ENCODE measurements around the gene MBD3L2B.

Gene MBD3L2B

DNA sequence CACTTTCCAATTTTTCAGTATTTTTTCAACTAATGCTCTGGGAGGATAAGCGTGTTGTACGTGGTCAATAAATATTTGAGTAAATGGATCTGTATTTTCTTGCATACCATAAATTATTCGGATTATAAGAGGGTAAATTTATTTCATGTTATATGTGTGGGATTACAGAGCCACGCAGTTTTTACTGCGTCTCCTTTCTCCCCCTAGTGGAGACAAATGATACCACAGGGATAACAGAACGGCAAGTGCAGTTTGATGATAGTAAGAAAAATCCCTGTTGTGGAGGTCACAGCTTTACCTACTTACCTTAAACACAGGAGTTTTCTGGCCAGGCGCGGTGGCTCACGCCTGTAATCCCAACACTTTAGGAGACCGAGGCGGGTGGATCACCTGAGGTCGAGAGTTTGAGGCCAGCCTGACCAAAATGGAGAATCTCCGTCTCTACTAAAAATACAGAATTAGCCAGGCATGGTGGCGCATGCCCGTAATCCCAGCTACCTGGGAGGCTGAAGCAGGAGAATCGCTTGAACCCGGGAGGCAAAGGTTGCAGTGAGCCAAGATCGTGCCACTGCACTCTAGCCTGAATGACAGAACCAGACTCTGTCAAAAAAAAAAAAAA lies 16.8 kb downstream of the MBD3L2B start:
- peaks cover 9% of the 10 kb centered on the region for H3K9me3 Mint-ChIP-seq
- no peaks in the 10 kb centered on the region for H3K36me3 Mint-ChIP-seq (ENCODE audit: low read depth)
- no peak overlapping the region for H3K4me3 Mint-ChIP-seq
- TF ChIP-seq, protein P1, sequence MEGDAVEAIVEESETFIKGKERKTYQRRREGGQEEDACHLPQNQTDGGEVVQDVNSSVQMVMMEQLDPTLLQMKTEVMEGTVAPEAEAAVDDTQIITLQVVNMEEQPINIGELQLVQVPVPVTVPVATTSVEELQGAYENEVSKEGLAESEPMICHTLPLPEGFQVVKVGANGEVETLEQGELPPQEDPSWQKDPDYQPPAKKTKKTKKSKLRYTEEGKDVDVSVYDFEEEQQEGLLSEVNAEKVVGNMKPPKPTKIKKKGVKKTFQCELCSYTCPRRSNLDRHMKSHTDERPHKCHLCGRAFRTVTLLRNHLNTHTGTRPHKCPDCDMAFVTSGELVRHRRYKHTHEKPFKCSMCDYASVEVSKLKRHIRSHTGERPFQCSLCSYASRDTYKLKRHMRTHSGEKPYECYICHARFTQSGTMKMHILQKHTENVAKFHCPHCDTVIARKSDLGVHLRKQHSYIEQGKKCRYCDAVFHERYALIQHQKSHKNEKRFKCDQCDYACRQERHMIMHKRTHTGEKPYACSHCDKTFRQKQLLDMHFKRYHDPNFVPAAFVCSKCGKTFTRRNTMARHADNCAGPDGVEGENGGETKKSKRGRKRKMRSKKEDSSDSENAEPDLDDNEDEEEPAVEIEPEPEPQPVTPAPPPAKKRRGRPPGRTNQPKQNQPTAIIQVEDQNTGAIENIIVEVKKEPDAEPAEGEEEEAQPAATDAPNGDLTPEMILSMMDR (IDR thresholded peaks at IDR 0.05; ENCODE audit: unreplicated experiment in 3 of 3): peak; percentile 67 to 79 (median 71)
- H3K27ac Mint-ChIP-seq: no peak overlapping the region
- no peaks in the 10 kb centered on the region for H3K4me1 Mint-ChIP-seq
- H3K27me3 Mint-ChIP-seq (ENCODE audit: low read depth): peaks cover 15% of the 10 kb centered on the region

DNA sequence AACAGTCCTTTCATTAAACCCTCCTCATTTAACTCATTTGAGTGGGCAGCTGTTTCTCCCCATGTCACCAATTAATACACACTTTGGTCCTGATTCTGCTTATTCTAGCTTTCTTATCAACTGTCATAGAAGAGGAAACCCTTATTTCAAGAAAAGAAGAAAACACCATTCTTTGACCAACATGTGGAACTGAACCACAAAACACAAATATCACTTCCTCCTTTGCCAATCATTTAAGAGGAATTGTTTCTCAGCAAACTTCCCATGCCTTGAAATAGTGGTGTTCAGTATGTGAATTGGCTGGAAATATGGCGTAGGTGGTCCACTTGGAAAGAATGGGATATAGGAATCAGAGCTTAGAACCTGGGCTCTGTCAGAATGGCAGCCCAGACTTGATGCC lies 20.4 kb downstream of the MBD3L2B start:
- peaks cover 5% of the 10 kb centered on the region for H3K27me3 Mint-ChIP-seq (ENCODE audit: low read depth)
- no peaks in the 10 kb centered on the region for H3K4me1 Mint-ChIP-seq
- no peak overlapping the region for H3K4me3 Mint-ChIP-seq
- H3K36me3 Mint-ChIP-seq (ENCODE audit: low read depth): no peaks in the 10 kb centered on the region
- H3K9me3 Mint-ChIP-seq: peaks cover 13% of the 10 kb centered on the region
- H3K27ac Mint-ChIP-seq: no peak overlapping the region
- TF ChIP-seq, protein P1 (IDR thresholded peaks at IDR 0.05; ENCODE audit: unreplicated experiment in 3 of 3): no peak

DNA sequence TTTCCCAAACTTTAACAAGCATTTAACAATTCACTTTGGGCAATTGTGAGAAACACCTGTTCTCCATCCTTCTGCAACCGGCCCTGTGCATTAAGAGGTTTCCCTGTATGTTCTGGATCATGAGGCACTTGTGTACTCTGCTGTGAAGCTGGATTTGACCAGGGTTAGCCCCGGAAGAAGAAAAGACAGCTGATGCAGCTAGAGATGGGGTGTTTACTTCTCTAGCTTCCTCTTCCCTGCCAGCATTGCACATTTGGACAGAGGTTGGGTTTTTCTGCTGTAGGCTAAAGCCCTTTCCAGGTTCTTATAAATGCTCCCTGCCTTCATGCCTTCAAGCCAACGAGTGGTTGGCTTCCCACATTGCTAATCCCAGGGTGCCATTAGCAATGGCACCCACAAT lies 20.9 kb downstream of the MBD3L2B start:
- H3K4me1 Mint-ChIP-seq: no peaks in the 10 kb centered on the region

DNA sequence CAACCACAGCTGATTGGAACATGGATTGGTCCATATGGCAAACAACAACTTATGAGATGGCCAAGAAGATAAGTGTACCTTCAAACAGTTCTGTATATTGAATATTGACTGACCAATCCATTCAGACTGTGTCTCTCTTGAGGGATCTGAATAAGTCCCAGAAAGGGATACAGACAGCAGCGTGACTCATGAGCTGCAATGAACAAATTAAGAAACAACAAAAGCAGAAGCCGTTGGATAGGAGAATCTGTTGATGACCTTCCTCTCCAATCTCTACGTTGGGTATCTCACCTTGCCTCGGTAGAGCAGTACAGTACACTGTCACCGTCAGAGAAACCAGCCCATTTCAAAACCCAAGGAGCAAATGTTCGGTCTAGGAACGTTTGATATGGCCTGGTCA lies 21.3 kb downstream of the MBD3L2B start:
- H3K9me3 Mint-ChIP-seq: peaks cover 22% of the 10 kb centered on the region
- H3K4me3 Mint-ChIP-seq: no peak overlapping the region
- H3K36me3 Mint-ChIP-seq (ENCODE audit: low read depth): peaks cover 4% of the 10 kb centered on the region
- H3K27me3 Mint-ChIP-seq (ENCODE audit: low read depth): peaks cover 5% of the 10 kb centered on the region
- H3K4me1 Mint-ChIP-seq: no peaks in the 10 kb centered on the region
- no peak overlapping the region for H3K27ac Mint-ChIP-seq
- TF ChIP-seq, protein P1 (IDR thresholded peaks at IDR 0.05; ENCODE audit: unreplicated experiment in 3 of 3): no peak

More for the DNA sequence above, 20.9 kb downstream of the MBD3L2B start:
- peaks cover 18% of the 10 kb centered on the region for H3K9me3 Mint-ChIP-seq
- peaks cover 5% of the 10 kb centered on the region for H3K27me3 Mint-ChIP-seq (ENCODE audit: low read depth)
- TF ChIP-seq, protein P1 (IDR thresholded peaks at IDR 0.05; ENCODE audit: unreplicated experiment in 3 of 3): no peak
- peaks cover under 1% of the 10 kb centered on the region for H3K36me3 Mint-ChIP-seq (ENCODE audit: low read depth)
- H3K27ac Mint-ChIP-seq: no peak overlapping the region
- no peak overlapping the region for H3K4me3 Mint-ChIP-seq

DNA sequence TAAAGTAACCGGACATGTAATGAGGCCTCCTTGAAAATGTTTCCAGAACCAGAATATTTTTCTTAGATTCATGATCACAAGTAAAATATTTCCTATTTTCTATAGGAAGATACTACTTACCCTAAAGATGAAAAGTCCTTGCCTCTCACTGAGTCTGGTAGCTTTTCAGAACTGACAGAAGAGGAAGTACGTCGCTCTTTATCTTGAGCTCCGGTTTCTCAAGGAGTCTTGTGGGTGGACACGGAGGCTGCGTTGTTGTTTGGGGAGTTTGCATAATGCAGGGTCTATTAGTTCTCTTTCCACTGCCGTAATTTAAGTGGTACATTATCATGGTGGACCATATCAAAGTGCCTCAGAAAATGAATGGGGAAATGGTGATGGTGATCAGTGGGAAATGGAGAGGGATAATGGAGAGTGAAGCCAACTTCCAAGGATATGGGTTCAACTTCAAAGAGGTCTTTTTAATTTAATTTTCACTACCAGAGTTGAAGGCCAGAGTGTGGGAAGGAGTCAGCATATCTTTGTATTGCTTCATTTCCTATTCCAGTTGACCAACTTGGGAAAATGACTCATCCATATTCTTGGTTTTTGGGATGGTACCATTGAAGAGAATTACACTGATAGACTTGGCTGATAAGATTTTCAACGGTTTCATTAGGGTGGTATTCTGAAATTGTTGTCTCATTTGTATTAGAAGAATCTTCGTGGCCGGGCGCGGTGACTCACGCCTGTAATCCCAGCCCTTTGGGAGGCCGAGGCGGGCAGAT lies 23.4 kb downstream of the MBD3L2B start:
- TF ChIP-seq, protein P1 (IDR thresholded peaks at IDR 0.05; ENCODE audit: unreplicated experiment in 3 of 3): no peak
- H3K27me3 Mint-ChIP-seq (ENCODE audit: low read depth): peaks cover 5% of the 10 kb centered on the region
- no peak overlapping the region for H3K27ac Mint-ChIP-seq
- H3K4me1 Mint-ChIP-seq: no peaks in the 10 kb centered on the region
- H3K36me3 Mint-ChIP-seq (ENCODE audit: low read depth): peaks cover 5% of the 10 kb centered on the region
- H3K9me3 Mint-ChIP-seq: peaks cover 32% of the 10 kb centered on the region
- no peak overlapping the region for H3K4me3 Mint-ChIP-seq
